MM.1S (cell line): Measurements from ENCODE around the gene USP13.

Experiments used
- DNase-seq: peaks from one replicate; pipeline ENCODE4 v3.0.0-alpha.2; 2015
- H2AFZ ChIP-seq: fragments of 300-600 bp; sonication (generic); 2 replicates; pipeline ENCODE4 v1.6.0; 2016; ENCODE audit warnings: antibody characterized with exemption, low read length
- H3F3A ChIP-seq: fragments of 300-600 bp; sonication (generic); 2 replicates; pipeline ENCODE4 v1.6.1; 2016; ENCODE audit warnings: mild to moderate bottlenecking, antibody characterized with exemption, low read length, moderate library complexity, mixed read lengths; ENCODE audit not compliant: insufficient read depth
- H3K27ac ChIP-seq: fragments of 300-600 bp; sonication (generic); 2 replicates; pipeline ENCODE4 v1.5.1; 2016; ENCODE audit warnings: mild to moderate bottlenecking, low read length
- H3K27me3 ChIP-seq: fragments of 300-600 bp; sonication (generic); replicated peaks from 2 replicates; pipeline ENCODE4 v1.6.0; 2016; ENCODE audit warnings: low read length; ENCODE audit not compliant: insufficient read depth
- H3K36me3 ChIP-seq: fragments of 300-600 bp; sonication (generic); replicated peaks from 2 replicates; pipeline ENCODE4 v1.6.1; 2016; ENCODE audit warnings: mild to moderate bottlenecking, low read length, mixed read lengths; ENCODE audit not compliant: insufficient read depth
- H3K4me1 ChIP-seq: fragments of 300-600 bp; sonication (generic); 2 replicates; pipeline ENCODE4 v1.6.1; 2016; ENCODE audit warnings: low read length, mixed read lengths
- H3K4me2 ChIP-seq: fragments of 300-600 bp; sonication (generic); 2 replicates; pipeline ENCODE4 v1.6.0; 2016; ENCODE audit warnings: low read depth, low read length
- H3K4me3 ChIP-seq: fragments of 300-600 bp; sonication (generic); 2 replicates; pipeline ENCODE4 v1.5.1; 2016; ENCODE audit warnings: low read length, mixed read lengths
- H3K79me2 ChIP-seq: fragments of 300-600 bp; sonication (generic); 2 replicates; pipeline ENCODE4 v1.6.1; 2016; ENCODE audit warnings: mixed run types, low read length, mixed read lengths
- H3K9ac ChIP-seq: fragments of 300-600 bp; sonication (generic); 2 replicates; pipeline ENCODE4 v1.6.1; 2016; ENCODE audit warnings: low read length, mixed read lengths
- H3K9me2 ChIP-seq: fragments of 300-600 bp; sonication (generic); replicated peaks from 2 replicates; pipeline ENCODE4 v1.6.1; 2016; ENCODE audit warnings: mild to moderate bottlenecking, low read length, mixed read lengths; ENCODE audit not compliant: insufficient read depth
- H3K9me3 ChIP-seq: fragments of 300-600 bp; sonication (generic); replicated peaks from 2 replicates; pipeline ENCODE4 v1.6.1; 2016; ENCODE audit warnings: mild to moderate bottlenecking, low read length, mixed read lengths; ENCODE audit not compliant: insufficient read depth
- H4K20me1 ChIP-seq: fragments of 300-600 bp; sonication (generic); 2 replicates; pipeline ENCODE4 v1.6.1; 2016; ENCODE audit warnings: mild to moderate bottlenecking, low read length, moderate library complexity, mixed read lengths; ENCODE audit not compliant: insufficient read depth
- CTCF ChIP-seq: fragments of 300-600 bp; sonication (generic); IDR thresholded peaks from 2 replicates; pipeline ENCODE4 v1.5.1; 2016; ENCODE audit warnings: antibody characterized with exemption, low read length, mixed read lengths
- EZH2 ChIP-seq: fragments of 300-600 bp; sonication (generic); optimal IDR thresholded peaks from 2 replicates; pipeline ENCODE3; 2017; ENCODE audit warnings: low read depth, mild to moderate bottlenecking, antibody characterized with exemption, low read length, mixed read lengths
- EZH2phosphoT487 ChIP-seq: fragments of 300-600 bp; sonication (generic); IDR thresholded peaks from 2 replicates; pipeline ENCODE4 v1.6.1; 2018; ENCODE audit warnings: antibody characterized with exemption, low read length

The USP13 gene

GRCh38 chr3:179610066-179610465 lies 42.8 kb upstream of the USP13 start:
- peaks cover 22% of the 10 kb centered on the region for H3K4me1 ChIP-seq

GRCh38 chr3:179613807-179614206 lies 39.0 kb upstream of the USP13 start:
- no peak overlapping the region for H3K27ac ChIP-seq
- no peak for DNase-seq

More at GRCh38 chr3:179610066-179610465, 42.8 kb upstream of the USP13 start:
- H3K36me3 ChIP-seq: no peaks in the 10 kb centered on the region; the same call in 1 of the 2 replicates
- peaks cover 6% of the 10 kb centered on the region; the same call in 1 of the 2 replicates for H3F3A ChIP-seq
- H3K9me2 ChIP-seq: no peaks in the 10 kb centered on the region
- no peak overlapping the region for H2AFZ ChIP-seq
- H3K9me3 ChIP-seq: no peaks in the 10 kb centered on the region
- DNase-seq: no peak
- no peak overlapping the region for H3K4me3 ChIP-seq
- no peaks in the 10 kb centered on the region for H4K20me1 ChIP-seq
- no peak overlapping the region for H3K4me2 ChIP-seq
- H3K27ac ChIP-seq: no peak overlapping the region
- TF ChIP-seq EZH2 (no peak), CTCF (no peak), EZH2phosphoT487 (no peak)
- peaks cover 66% of the 10 kb centered on the region for H3K79me2 ChIP-seq
- H3K9ac ChIP-seq: no peak overlapping the region
- no peaks in the 10 kb centered on the region for H3K27me3 ChIP-seq

GRCh38 chr3:179615458-179616173 lies 37.2 kb upstream of the USP13 start:
- no peak for DNase-seq
- TF ChIP-seq CTCF (no peak), EZH2 (no peak), EZH2phosphoT487 (no peak)
- no peaks in the 10 kb centered on the region for H3F3A ChIP-seq
- no peak overlapping the region for H3K9ac ChIP-seq
- H3K4me2 ChIP-seq: no peak overlapping the region
- peaks cover 17% of the 10 kb centered on the region for H3K79me2 ChIP-seq
- no peak overlapping the region for H3K4me3 ChIP-seq
- H4K20me1 ChIP-seq: no peaks in the 10 kb centered on the region
- H3K36me3 ChIP-seq: peaks cover 8% of the 10 kb centered on the region; the same call in 1 of the 2 replicates
- no peaks in the 10 kb centered on the region for H3K27me3 ChIP-seq
- no peaks in the 10 kb centered on the region for H3K4me1 ChIP-seq
- no peaks in the 10 kb centered on the region for H3K9me2 ChIP-seq
- no peak overlapping the region for H3K27ac ChIP-seq
- H2AFZ ChIP-seq: no peak overlapping the region
- H3K9me3 ChIP-seq: no peaks in the 10 kb centered on the region

More at GRCh38 chr3:179613807-179614206, 39.0 kb upstream of the USP13 start:
- TF ChIP-seq EZH2phosphoT487 (no peak), EZH2 (no peak), CTCF (no peak)
- Histone ChIP-seq H3K9me3 (no peaks in the 10 kb centered on the region), H3K4me2 (no peak overlapping the region), H3K4me1 (0 out of 2 replicates have a peak, but pooled peaks cover 3% of the 10 kb centered on the region), H3K4me3 (no peak overlapping the region), H3K9me2 (no peaks in the 10 kb centered on the region), H3F3A (no peaks in the 10 kb centered on the region), H4K20me1 (no peaks in the 10 kb centered on the region), H2AFZ (no peak overlapping the region), H3K36me3 (peaks cover 7% of the 10 kb centered on the region; the same call in 1 of the 2 replicates), H3K9ac (no peak overlapping the region), H3K27me3 (no peaks in the 10 kb centered on the region), H3K79me2 (peaks cover 31% of the 10 kb centered on the region)
